Measurements from ENCODE around the gene MEGF11. TPM values are rescaled to one million over a fixed set of nuclear protein-coding genes. Genes with fewer than 3 reads are reported as not detected.

Gene MEGF11
- total RNA-seq, 1 experiment from 2014 or later = 1.2 TPM

- H3K14ac ChIP-seq (ENCODE audit: insufficient read depth, low read length) = no peak overlapping the region
- H3K27ac ChIP-seq (ENCODE audit: insufficient read length, low read depth, low read length) = no peak overlapping the region
- no peak overlapping the region for H3K9ac ChIP-seq (ENCODE audit: extremely low read depth, insufficient read length, low read length)
- H3K9me3 ChIP-seq (ENCODE audit: control insufficient read depth, low read depth, low read length) = no peaks in the 10 kb centered on the region
- Mint-ChIP-seq H3K27ac (peak overlapping the region in 1 of 3 experiments; percentile 85; a peak in 3 of 7 replicates), H3K9me3 (no peaks in the 10 kb centered on the region), H3K27me3 (ENCODE audit: low read depth) (no peaks in the 10 kb centered on the region), H3K4me1 (peaks cover 33 to 39% of the 10 kb centered on the region in 2 experiments), H3K36me3 (ENCODE audit: insufficient read depth in 1 of 3, low read depth in 3 of 3) (peaks cover 6 to 36% (median 9%) of the 10 kb centered on the region in 3 experiments; a peak in 6 of 7 replicates), H3K4me3 (no peak overlapping the region)
- H3K23ac ChIP-seq (ENCODE audit: insufficient read length, low read depth, low read length) = no peak overlapping the region
- no peak overlapping the region for H4K5ac ChIP-seq (ENCODE audit: insufficient read length, low read depth, low read length)
- no peaks in the 10 kb centered on the region for H4K20me1 ChIP-seq (ENCODE audit: control insufficient read depth, insufficient read depth, insufficient read length)
- no peak overlapping the region for H2BK120ac ChIP-seq (ENCODE audit: low read depth, low read length, poor library complexity, severe bottlenecking)
- no peaks in the 10 kb centered on the region for H3K23me2 ChIP-seq (ENCODE audit: insufficient read length, low read depth, low read length, poor library complexity, severe bottlenecking)
- H2BK15ac ChIP-seq (ENCODE audit: low read depth, low read length) = no peak overlapping the region
- WGBS (ENCODE audit: extremely low coverage, insufficient read length, low lambda C conversion rate) = no CpG with 5 or more reads among the region's 1 CpG
- no peak overlapping the region for H3T11ph ChIP-seq (ENCODE audit: low read length)
- no peak overlapping the region for H2BK5ac ChIP-seq (ENCODE audit: insufficient read length, low read length)
- no peak overlapping the region for H2BK20ac ChIP-seq (ENCODE audit: low read depth, low read length, poor library complexity, severe bottlenecking)
- no peak overlapping the region for H3K56ac ChIP-seq (ENCODE audit: insufficient read length, low read depth, low read length)
- H4K91ac ChIP-seq (ENCODE audit: insufficient read length, low read depth, low read length) = no peak overlapping the region
- H4K8ac ChIP-seq (replicated peaks; ENCODE audit: insufficient read length, low read depth, low read length) = no peak overlapping the region
- no peak overlapping the region for H3K4me2 ChIP-seq (ENCODE audit: insufficient read depth, insufficient read length, low read length)
- no peak overlapping the region for H3K18ac ChIP-seq (ENCODE audit: insufficient read length, low read depth, low read length)
- peaks cover 9% of the 10 kb centered on the region; the same call in 1 of the 2 replicates for H3K4me1 ChIP-seq (ENCODE audit: insufficient read depth, low read length)
- H3K79me2 ChIP-seq (ENCODE audit: insufficient read depth, low read length) = no peaks in the 10 kb centered on the region
- H3K79me1 ChIP-seq (ENCODE audit: insufficient read depth, low read depth, low read length, poor library complexity, severe bottlenecking) = no peaks in the 10 kb centered on the region
- no peaks in the 10 kb centered on the region for H3K27me3 ChIP-seq (ENCODE audit: insufficient read depth, low read length)
- H2BK12ac ChIP-seq (ENCODE audit: insufficient read length, low read depth, low read length) = no peak overlapping the region
- DNase-seq = peak; percentile 12
- TF ChIP-seq CTCF (conservative IDR thresholded peaks at IDR 0.05) = no peak
- no peak overlapping the region for H2AK5ac ChIP-seq (ENCODE audit: insufficient read length, low read length)
- H2AFZ ChIP-seq (ENCODE audit: low read length) = no peak overlapping the region
- no peak overlapping the region for H3K4ac ChIP-seq (ENCODE audit: low read depth, low read length)
Measured at GRCh38 chr15:65906396-65906795, 347.2 kb downstream of the MEGF11 start.
